ENCODE data around the gene LRRC8B.

The LRRC8B gene

GRCh38 chr1:89552471-89553081 lies 27.9 kb downstream of the LRRC8B start:
- TF ChIP-seq CTCF (conservative IDR thresholded peaks at IDR 0.05; ENCODE audit: low read length): no peak
- H3K4me3 ChIP-seq (ENCODE audit: low read length): no peak overlapping the region
- peak; percentile 42 for DNase-seq (ENCODE audit: low read depth)

GRCh38 chr1:89553157-89553556 lies 28.5 kb downstream of the LRRC8B start:
- DNase-seq (ENCODE audit: low read depth): no peak
- no peak overlapping the region for H3K4me3 ChIP-seq (ENCODE audit: low read length)
- TF ChIP-seq CTCF (conservative IDR thresholded peaks at IDR 0.05; ENCODE audit: low read length): no peak

GRCh38 chr1:89555550-89555949 lies 30.9 kb downstream of the LRRC8B start:
- no peak for TF ChIP-seq CTCF (conservative IDR thresholded peaks at IDR 0.05; ENCODE audit: low read length)
- DNase-seq (ENCODE audit: low read depth): no peak

GRCh38 chr1:89556726-89557444 lies 32.3 kb downstream of the LRRC8B start:
- DNase-seq (ENCODE audit: low read depth): no peak
- no peak for TF ChIP-seq CTCF (conservative IDR thresholded peaks at IDR 0.05; ENCODE audit: low read length)
- no peak overlapping the region for H3K4me3 ChIP-seq (ENCODE audit: low read length)

More at GRCh38 chr1:89555550-89555949, 30.9 kb downstream of the LRRC8B start:
- no peak overlapping the region for H3K4me3 ChIP-seq (ENCODE audit: low read length)

GRCh38 chr1:89557445-89557825 lies 32.8 kb downstream of the LRRC8B start:
- H3K4me3 ChIP-seq (ENCODE audit: low read length): no peak overlapping the region
- DNase-seq (ENCODE audit: low read depth): no peak
- no peak for TF ChIP-seq CTCF (conservative IDR thresholded peaks at IDR 0.05; ENCODE audit: low read length)

GRCh38 chr1:89557956-89558355 lies 33.3 kb downstream of the LRRC8B start:
- H3K4me3 ChIP-seq (ENCODE audit: low read length): no peak overlapping the region
- DNase-seq (ENCODE audit: low read depth): no peak
- no peak for TF ChIP-seq CTCF (conservative IDR thresholded peaks at IDR 0.05; ENCODE audit: low read length)

All from AG10803 (cell line).